Esophagus squamous epithelium (tissue), 5 donors: Measurements from ENCODE around the gene HECW1. TPM values are rescaled to one million over a fixed set of nuclear protein-coding genes. Genes with fewer than 3 reads are reported as not detected.
"Not testable (repeated sequence)": the region's sequence is repeated elsewhere in the genome, so short reads cannot be mapped to it uniquely, and the experiment has no call there.

Source experiments
- DNase-seq: peaks from one replicate; lab custom pipeline; 2025; lab: John Stamatoyannopoulos, UW
- H3K27ac ChIP-seq, 4 donors: fragments of 200-600 bp; sonication (generic); one replicate each; pipeline ENCODE4 v1.5.1; 2016 to 2019; ENCODE audit warnings: mild to moderate bottlenecking in 1 of 4
- H3K27me3 ChIP-seq, 4 donors: fragments of 200-600 bp; sonication (generic); 1 replicate in 3 of 4; 2 replicates in 1 of 4; pipeline versions ENCODE4 v1.5.1 to v1.6.0; 2017 to 2021; ENCODE audit warnings: antibody characterized with exemption in 1 of 4
- H3K36me3 ChIP-seq, 3 donors: fragments of 200-600 bp; sonication (generic); one replicate each; pipeline ENCODE4 v1.5.1; 2016 to 2019
- H3K4me1 ChIP-seq, 3 donors: fragments of 200-600 bp; sonication (generic); one replicate each; pipeline ENCODE4 v1.5.1; 2017 to 2019
- H3K4me3 ChIP-seq, 4 donors: fragments of 200-600 bp; sonication (generic); 1 replicate in 3 of 4; 2 replicates in 1 of 4; pipeline ENCODE4 v1.5.1; 2016 to 2019; ENCODE audit warnings: mild to moderate bottlenecking in 2 of 4, moderate library complexity in 1 of 4
- H3K9me3 ChIP-seq, 3 donors: fragments of 200-600 bp; sonication (generic); one replicate each; pipeline ENCODE4 v1.5.1; 2016 to 2019
- POLR2A ChIP-seq, 4 donors: fragments of 450-650 bp; IDR thresholded peaks; one replicate each; pipeline ENCODE4 v1.6.1; 2017; ENCODE audit warnings: antibody characterized with exemption in 4 of 4, mild to moderate bottlenecking in 4 of 4, moderate library complexity in 3 of 4
- WGBS, 2 donors: methylation state at CpG; one replicate each; pipeline ENCODE4 v1.1.5; 2018; 5-methylcytosine and 5-hydroxymethylcytosine counted together
- intact Hi-C: fragments of 100-400 bp; cut with DNase I; formaldehyde crosslinking; loops from one replicate; pipeline ENCODE4 v1.15.0; 2022
- total RNA-seq, 4 donors: library from RNA; depleted of rRNA; stranded (reverse); fragments of >200 nt; gene quantifications; one replicate each; pipeline ENCODE4 v1.1.0, GENCODE V29; 2016
- TF ChIP-seq, protein P1 (sequence below), 6 experiments: fragments of 450-650 bp in 4 of 6; fragments of 200-600 bp in 2 of 6; sonication (generic) in 2 of 6; IDR thresholded peaks; one replicate each; pipeline ENCODE4 v1.5.1; 2016 to 2019; ENCODE audit warnings: antibody characterized with exemption in 6 of 6, mild to moderate bottlenecking in 4 of 6, moderate library complexity in 4 of 6
- donor health status: DM: yes; HTN: yes; CAD: no.

The HECW1 gene
- total RNA-seq, 4 donors from 2014 or later: 0.18 to 0.57 (median 0.19) TPM; not detected in 1

DNA sequence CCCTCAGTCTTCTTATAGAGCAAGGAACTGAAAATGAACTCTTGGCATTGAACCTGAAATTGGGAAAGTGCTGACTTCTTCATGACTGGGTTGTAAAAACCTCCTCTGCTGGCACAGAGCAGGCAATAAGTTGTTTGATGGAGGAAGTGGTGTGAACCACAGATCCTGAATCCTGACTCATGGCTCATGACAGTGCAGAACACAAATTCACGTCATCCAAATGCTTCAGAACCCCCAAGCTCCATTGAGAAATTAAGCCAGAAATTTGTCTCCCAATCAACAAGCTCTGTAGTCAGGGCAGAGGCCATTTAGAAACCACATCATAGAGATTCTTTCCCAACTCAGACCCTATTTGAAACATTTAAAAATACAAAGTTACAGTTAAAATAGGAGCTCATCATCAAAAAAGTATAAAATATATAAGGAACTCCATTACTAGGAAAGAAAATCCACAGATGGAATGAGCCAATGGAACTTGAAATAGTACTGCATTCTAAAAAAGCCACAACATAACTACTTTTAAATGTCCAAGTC is 460.1 kb downstream of the HECW1 start:
- Histone ChIP-seq H3K4me1 (peaks cover 0 to 28% (median 4%) of the 10 kb centered on the region in 3 donors), H3K9me3 (no peaks in the 10 kb centered on the region), H3K36me3 (no peaks in the 10 kb centered on the region), H3K27me3 (no peaks in the 10 kb centered on the region), H3K4me3 (no peak overlapping the region), H3K27ac (peak overlapping the region in 3 of 4 donors; percentile 47 to 53 (median 52))
- 6 to 28% methylated on average over 1 of the region's 1 CpG for WGBS, 2 donors
- intact Hi-C loops: no loop called here
- no peak for DNase-seq
- TF ChIP-seq, protein P1, sequence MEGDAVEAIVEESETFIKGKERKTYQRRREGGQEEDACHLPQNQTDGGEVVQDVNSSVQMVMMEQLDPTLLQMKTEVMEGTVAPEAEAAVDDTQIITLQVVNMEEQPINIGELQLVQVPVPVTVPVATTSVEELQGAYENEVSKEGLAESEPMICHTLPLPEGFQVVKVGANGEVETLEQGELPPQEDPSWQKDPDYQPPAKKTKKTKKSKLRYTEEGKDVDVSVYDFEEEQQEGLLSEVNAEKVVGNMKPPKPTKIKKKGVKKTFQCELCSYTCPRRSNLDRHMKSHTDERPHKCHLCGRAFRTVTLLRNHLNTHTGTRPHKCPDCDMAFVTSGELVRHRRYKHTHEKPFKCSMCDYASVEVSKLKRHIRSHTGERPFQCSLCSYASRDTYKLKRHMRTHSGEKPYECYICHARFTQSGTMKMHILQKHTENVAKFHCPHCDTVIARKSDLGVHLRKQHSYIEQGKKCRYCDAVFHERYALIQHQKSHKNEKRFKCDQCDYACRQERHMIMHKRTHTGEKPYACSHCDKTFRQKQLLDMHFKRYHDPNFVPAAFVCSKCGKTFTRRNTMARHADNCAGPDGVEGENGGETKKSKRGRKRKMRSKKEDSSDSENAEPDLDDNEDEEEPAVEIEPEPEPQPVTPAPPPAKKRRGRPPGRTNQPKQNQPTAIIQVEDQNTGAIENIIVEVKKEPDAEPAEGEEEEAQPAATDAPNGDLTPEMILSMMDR (IDR thresholded peaks at IDR 0.05): no peak
- TF ChIP-seq POLR2A (IDR thresholded peaks at IDR 0.05): no peak

GRCh38 chr7:43573832-43574231 is 461.4 kb downstream of the HECW1 start:
- H3K27me3 ChIP-seq, H3K4me3 ChIP-seq, H3K36me3 ChIP-seq, H3K9me3 ChIP-seq, H3K27ac ChIP-seq, intact Hi-C loops, DNase-seq: not testable (repeated sequence)
- 87 to 88% methylated on average over 2 of the region's 2 CpGs for WGBS, 2 donors
- peaks cover 0 to 17% (median 4%) of the 10 kb centered on the region in 3 donors for H3K4me1 ChIP-seq

- intact Hi-C loops: no loop called here
- 83 to 91% methylated on average over 5 to 6 of the region's 6 CpGs for WGBS, 2 donors
- H3K9me3 ChIP-seq: no peaks in the 10 kb centered on the region
Observed at GRCh38 chr7:43575506-43575905, 463.1 kb downstream of the HECW1 start.

DNA sequence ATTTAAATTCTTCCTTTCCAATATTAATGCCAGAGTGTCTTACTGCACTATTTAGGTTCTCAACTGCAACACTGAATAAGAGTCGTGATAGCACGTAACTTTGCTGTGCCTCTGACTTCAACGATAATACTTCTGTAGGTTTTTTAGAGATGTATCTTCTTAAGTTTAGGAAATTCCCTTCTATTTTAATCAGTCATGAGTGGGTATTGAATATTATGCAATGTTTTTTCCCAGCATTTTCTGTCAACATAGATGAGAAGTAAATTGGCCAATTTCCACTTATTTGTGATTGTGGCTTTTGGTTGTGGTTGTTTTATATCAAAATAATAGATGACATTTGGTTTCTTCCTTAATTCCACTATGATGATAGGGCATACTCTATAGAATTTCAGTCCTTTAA is 463.8 kb downstream of the HECW1 start:
- no peak for TF ChIP-seq POLR2A (IDR thresholded peaks at IDR 0.05)
- TF ChIP-seq, protein P1 (IDR thresholded peaks at IDR 0.05): no peak
- Histone ChIP-seq H3K4me3 (no peak overlapping the region), H3K27ac (no peak overlapping the region), H3K36me3 (no peaks in the 10 kb centered on the region), H3K27me3 (peaks cover 0 to 5% (median 0%) of the 10 kb centered on the region in 4 donors), H3K4me1 (peaks cover 0 to 12% (median 4%) of the 10 kb centered on the region in 3 donors), H3K9me3 (no peaks in the 10 kb centered on the region)
- no peak for DNase-seq
- intact Hi-C loops: no loop called here
- WGBS, 2 donors: 80 to 88% methylated on average over 3 of the region's 3 CpGs

More at GRCh38 chr7:43575506-43575905, 463.1 kb downstream of the HECW1 start:
- Histone ChIP-seq H3K27me3 (no peaks in the 10 kb centered on the region), H3K36me3 (no peaks in the 10 kb centered on the region), H3K4me3 (no peak overlapping the region), H3K4me1 (peaks cover 0 to 12% (median 4%) of the 10 kb centered on the region in 3 donors), H3K27ac (no peak overlapping the region)
- TF ChIP-seq, protein P1 (IDR thresholded peaks at IDR 0.05): no peak
- TF ChIP-seq POLR2A (IDR thresholded peaks at IDR 0.05): no peak
- DNase-seq: no peak

- WGBS, 2 donors: 57 to 60% methylated on average over 6 of the region's 6 CpGs
- H3K4me1 ChIP-seq: peaks cover 0 to 9% (median 2%) of the 10 kb centered on the region in 3 donors
- H3K27ac ChIP-seq: no peak overlapping the region
- DNase-seq: no peak
- intact Hi-C loops: no loop called here
- no peaks in the 10 kb centered on the region for H3K36me3 ChIP-seq
- no peak overlapping the region for H3K4me3 ChIP-seq
- TF ChIP-seq, protein P1 (IDR thresholded peaks at IDR 0.05): no peak
- TF ChIP-seq POLR2A (IDR thresholded peaks at IDR 0.05): no peak
- no peaks in the 10 kb centered on the region for H3K9me3 ChIP-seq
- peaks cover 0 to 9% (median 0%) of the 10 kb centered on the region in 4 donors for H3K27me3 ChIP-seq
Observed at GRCh38 chr7:43577485-43577951, 465.1 kb downstream of the HECW1 start.
